Fibroblast of lung (primary cell): ENCODE data around the gene CHURC1.

Source experiments
- EZH2 ChIP-seq: IDR thresholded peaks from 2 replicates; pipeline ENCODE4 v1.5.1; 2012; ENCODE audit warnings: low read length, control low read depth, mild to moderate bottlenecking; ENCODE audit errors: missing control alignments
- TF ChIP-seq, protein P1 (sequence below), 2 donors: IDR thresholded peaks in 1 of 2; conservative IDR thresholded peaks in 1 of 2; 1 replicate in 1 of 2; 2 replicates in 1 of 2; pipeline ENCODE4 v1.5.1; 2011 to 2012; ENCODE audit warnings: low read length in 2 of 2, control low read depth in 1 of 2, inconsistent platforms in 1 of 2, low read depth in 1 of 2, mild to moderate bottlenecking in 1 of 2

DNA sequence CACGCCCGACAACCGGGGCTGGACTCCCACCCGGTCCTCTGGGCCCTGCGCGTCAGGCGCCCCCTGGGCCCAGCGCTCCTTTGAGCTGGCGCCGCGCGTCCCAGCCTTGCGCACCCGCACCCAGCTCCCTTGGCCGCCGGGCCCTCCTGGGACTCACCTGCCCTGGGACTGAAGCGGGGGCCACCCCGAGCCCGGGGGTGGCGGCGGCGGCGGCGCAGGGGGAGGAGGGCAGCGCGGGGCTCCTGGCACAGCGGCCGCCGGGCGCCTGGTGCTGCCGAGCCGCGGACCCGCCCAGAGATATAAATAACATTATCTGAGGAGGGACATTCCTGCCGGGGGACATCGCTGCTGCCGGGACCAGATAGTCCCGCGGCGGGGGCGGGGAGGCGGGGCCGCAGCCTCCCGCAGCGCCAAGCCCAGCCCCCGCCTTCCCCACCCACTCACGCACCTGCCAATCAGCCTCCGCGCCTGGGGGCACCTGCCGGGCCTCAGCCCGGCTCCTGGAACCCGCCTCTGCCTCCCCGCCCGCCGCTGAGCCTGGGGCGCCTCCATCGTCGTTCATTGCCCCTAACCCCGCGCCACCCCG, 34.5 kb upstream of the CHURC1 start, which contains the start of gene SPTB:
- TF ChIP-seq, protein P1, sequence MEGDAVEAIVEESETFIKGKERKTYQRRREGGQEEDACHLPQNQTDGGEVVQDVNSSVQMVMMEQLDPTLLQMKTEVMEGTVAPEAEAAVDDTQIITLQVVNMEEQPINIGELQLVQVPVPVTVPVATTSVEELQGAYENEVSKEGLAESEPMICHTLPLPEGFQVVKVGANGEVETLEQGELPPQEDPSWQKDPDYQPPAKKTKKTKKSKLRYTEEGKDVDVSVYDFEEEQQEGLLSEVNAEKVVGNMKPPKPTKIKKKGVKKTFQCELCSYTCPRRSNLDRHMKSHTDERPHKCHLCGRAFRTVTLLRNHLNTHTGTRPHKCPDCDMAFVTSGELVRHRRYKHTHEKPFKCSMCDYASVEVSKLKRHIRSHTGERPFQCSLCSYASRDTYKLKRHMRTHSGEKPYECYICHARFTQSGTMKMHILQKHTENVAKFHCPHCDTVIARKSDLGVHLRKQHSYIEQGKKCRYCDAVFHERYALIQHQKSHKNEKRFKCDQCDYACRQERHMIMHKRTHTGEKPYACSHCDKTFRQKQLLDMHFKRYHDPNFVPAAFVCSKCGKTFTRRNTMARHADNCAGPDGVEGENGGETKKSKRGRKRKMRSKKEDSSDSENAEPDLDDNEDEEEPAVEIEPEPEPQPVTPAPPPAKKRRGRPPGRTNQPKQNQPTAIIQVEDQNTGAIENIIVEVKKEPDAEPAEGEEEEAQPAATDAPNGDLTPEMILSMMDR (conservative IDR thresholded peaks at IDR 0.05 in 1 of 2, IDR thresholded peaks at IDR 0.05 in 1 of 2; ENCODE audit: low read depth in 1 of 2, low read length in 2 of 2): no peak
- TF ChIP-seq EZH2: no peak
